NCI-H2081 treated with DMSO at 0.1 percent for 48 hours (cell line): ENCODE data around the gene MPP7.

ENCODE experiments used
- DNase-seq: peaks from one replicate; lab custom pipeline; 2025; lab: John Stamatoyannopoulos, UW

MPP7 gene

GRCh38 chr10:28269842-28270456 lies 32.9 kb downstream of the MPP7 start:
- DNase-seq = no peak

GRCh38 chr10:28266449-28267224 lies 36.2 kb downstream of the MPP7 start:
- DNase-seq = no peak

DNA sequence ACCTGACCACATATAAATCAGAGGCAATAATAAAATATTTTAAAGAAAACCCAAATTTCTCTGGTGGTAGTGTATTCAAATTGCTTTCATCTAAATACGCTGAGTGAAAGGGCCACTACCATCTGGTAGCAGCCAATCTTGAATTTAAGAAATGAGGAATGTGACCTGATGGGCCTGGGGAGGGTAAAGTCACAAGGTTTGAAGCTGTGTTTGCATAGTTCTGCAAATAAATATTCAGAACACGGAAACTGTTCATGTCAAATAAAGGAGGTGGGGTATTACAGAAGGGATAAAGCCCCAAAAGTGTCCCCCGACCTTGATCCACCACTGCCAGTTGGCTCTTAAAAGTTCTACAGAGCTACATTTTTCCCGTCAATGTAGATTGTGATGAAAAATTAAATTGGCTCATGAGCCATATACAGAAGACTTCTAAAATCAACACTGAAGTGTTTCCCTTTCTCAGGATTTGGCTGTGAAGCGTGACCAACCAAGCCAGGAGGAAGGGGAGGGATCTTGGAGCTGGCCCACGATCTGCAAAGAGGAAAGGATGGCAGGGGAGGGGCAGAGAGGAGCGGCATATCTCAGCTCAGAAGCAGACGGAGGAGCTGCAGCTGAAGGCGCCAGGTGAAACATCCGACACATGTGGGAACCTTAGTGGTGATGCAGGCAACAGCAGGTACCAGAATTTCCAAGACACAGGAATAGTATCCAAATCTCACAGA lies 39.6 kb downstream of the MPP7 start:
- no peak for DNase-seq

DNA sequence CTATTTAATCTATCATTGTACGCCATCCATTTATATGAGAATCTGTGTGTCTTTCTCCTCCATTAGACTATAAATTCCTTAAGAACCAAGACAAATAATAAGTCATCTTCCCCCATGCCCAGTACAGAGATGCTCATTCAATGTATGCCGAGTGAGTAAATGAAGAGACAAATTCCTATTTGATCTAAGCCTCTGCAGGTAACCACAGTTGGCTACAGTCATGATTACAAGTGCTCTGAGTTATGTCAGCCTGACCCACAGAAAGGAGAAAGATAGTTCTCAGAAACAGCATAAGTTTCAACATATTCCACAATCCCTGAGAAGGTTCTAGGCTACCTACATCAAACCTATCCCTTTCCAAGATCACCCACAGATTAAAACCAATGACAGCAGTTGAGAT lies 46.1 kb downstream of the MPP7 start:
- DNase-seq = no peak

DNA sequence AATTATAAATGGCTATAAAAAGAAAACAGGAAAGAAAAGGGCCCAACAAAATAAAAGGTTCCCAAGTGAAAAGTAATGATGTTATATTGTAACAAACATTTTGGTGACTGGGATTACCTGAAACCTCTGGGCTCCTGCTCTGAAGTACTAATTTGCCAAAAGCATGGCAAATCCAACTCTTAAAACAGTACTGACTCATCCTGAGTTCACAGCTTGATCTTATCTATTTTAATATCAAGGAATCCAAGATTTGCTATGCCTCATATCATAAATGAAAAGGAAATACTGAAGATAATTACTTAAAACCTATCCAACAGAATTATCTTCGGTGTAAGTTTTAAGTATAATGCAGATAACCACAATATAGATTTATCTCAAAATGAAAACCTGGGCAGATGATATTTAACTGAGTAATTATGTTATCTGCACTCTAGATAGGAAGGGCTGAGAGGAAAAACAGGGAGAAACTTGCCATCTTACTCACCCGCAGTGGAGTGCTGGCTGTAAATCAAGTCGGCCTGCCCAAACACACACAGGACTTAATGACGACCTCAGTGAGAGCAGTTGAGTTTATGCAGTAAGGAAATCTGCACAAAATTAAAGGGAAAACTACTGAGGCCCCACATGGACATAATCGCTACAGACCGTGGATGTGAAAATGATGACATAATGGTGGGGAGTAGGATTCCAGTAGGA lies 48.4 kb downstream of the MPP7 start:
- no peak for DNase-seq

DNA sequence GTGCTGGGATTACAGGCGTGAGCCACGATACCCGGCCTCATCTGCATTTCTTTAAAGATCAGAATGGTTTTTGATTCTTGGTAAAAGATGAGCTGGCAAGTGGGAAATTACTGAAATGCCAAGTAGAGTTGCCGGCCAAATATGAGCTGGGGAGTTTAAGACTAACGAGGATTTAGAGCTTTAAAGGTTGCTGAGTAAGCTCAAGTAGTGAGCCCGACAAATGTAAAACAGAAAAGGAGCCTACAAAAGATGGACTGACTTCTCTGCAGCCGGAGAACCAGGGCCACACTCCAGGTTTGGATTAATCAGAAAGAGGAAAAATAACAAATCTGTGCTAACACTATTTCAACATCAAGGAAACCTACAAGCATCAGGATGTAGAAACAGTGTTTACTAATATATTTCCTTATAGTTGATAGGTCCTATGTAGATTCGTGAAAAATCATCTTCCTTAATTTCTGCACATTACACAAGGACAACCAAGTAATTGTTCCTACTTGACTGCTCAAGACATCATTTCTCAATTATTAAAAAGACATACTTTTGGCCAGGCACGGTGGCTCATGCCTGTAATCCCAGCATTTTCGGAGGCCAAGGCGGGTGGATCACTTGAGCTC lies 49.6 kb downstream of the MPP7 start:
- DNase-seq = no peak
